Measurements from ENCODE around the gene MSI1.
"Not testable (repeated sequence)": the region's sequence is repeated elsewhere in the genome, so short reads cannot be mapped to it uniquely, and the experiment has no call there.

The MSI1 gene

GRCh38 chr12:120356567-120357030 is 12.4 kb downstream of the MSI1 start:
- DNase-seq (ENCODE audit: low read depth), result peak; percentile 62

GRCh38 chr12:120353556-120354317 is 15.2 kb downstream of the MSI1 start:
- no peak for DNase-seq (ENCODE audit: low read depth)

- DNase-seq (ENCODE audit: low read depth), result no peak
Measured at GRCh38 chr12:120353136-120353535, 15.8 kb downstream of the MSI1 start.

GRCh38 chr12:120352117-120352516 is 16.8 kb downstream of the MSI1 start:
- DNase-seq (ENCODE audit: low read depth), result no peak

GRCh38 chr12:120350576-120351350 is 18.2 kb downstream of the MSI1 start:
- no peak for DNase-seq (ENCODE audit: low read depth)

GRCh38 chr12:120347766-120348165 is 21.2 kb downstream of the MSI1 start:
- no peak for DNase-seq (ENCODE audit: low read depth)

GRCh38 chr12:120346681-120347080 is 22.3 kb downstream of the MSI1 start:
- no peak for DNase-seq (ENCODE audit: low read depth)

GRCh38 chr12:120346031-120346430 is 22.9 kb downstream of the MSI1 start:
- DNase-seq (ENCODE audit: low read depth), result no peak

GRCh38 chr12:120343692-120344091 is 25.3 kb downstream of the MSI1 start:
- no peak for DNase-seq (ENCODE audit: low read depth)

GRCh38 chr12:120343039-120343537 is 25.9 kb downstream of the MSI1 start:
- DNase-seq (ENCODE audit: low read depth), result no peak

GRCh38 chr12:120342175-120343038 is 26.6 kb downstream of the MSI1 start:
- no peak for DNase-seq (ENCODE audit: low read depth)

GRCh38 chr12:120339256-120339655 is 29.7 kb downstream of the MSI1 start:
- DNase-seq (ENCODE audit: low read depth), result no peak

GRCh38 chr12:120337730-120338129 is 31.2 kb downstream of the MSI1 start:
- no peak for DNase-seq (ENCODE audit: low read depth)

- DNase-seq (ENCODE audit: low read depth), result not testable (repeated sequence)
Measured at GRCh38 chr12:120336392-120336791, 32.6 kb downstream of the MSI1 start.

- DNase-seq (ENCODE audit: low read depth), result not testable (repeated sequence)
Measured at GRCh38 chr12:120335447-120335846, 33.5 kb downstream of the MSI1 start.

GRCh38 chr12:120332523-120332922 is 36.4 kb downstream of the MSI1 start:
- DNase-seq (ENCODE audit: low read depth), result no peak

GRCh38 chr12:120332041-120332440 is 36.9 kb downstream of the MSI1 start:
- DNase-seq (ENCODE audit: low read depth), result no peak

GRCh38 chr12:120331390-120331789 is 37.6 kb downstream of the MSI1 start:
- no peak for DNase-seq (ENCODE audit: low read depth)

- no peak for DNase-seq (ENCODE audit: low read depth)
Measured at GRCh38 chr12:120328228-120328627, 40.7 kb downstream of the MSI1 start.

GRCh38 chr12:120327593-120327992 is 41.4 kb downstream of the MSI1 start, which contains the start of gene PLA2G1B:
Gene PLA2G1B, minus strand, starts transcription at chr12:120327779. Its CDS starts 26 bp downstream, at chr12:120327753.
- DNase-seq (ENCODE audit: low read depth), result no peak

GRCh38 chr12:120324841-120325417 is 44.0 kb downstream of the MSI1 start:
- DNase-seq (ENCODE audit: low read depth), result no peak

GRCh38 chr12:120323772-120324171 is 45.2 kb downstream of the MSI1 start:
- no peak for DNase-seq (ENCODE audit: low read depth)

All from activated T-helper 9 cell treated with anti-CD3 and anti-CD28 coated beads, Interleukin-2, amount 50 U/mL, for 16 hours (primary cell).